SU-DHL-6 (cell line): ENCODE measurements around the gene PNPLA2.

ENCODE experiments used
- H2AFZ ChIP-seq: fragments of 200-600 bp; sonication (generic); 2 replicates; pipeline ENCODE4 v1.6.1; 2014; ENCODE audit warnings: low read depth, mild to moderate bottlenecking, moderate library complexity, mixed read lengths, antibody characterized with exemption, low read length; ENCODE audit not compliant: severe bottlenecking
- H3F3A ChIP-seq: fragments of 200-600 bp; shearing (Covaris generic); 2 replicates; pipeline ENCODE4 v1.6.0; 2016; ENCODE audit warnings: antibody characterized with exemption, mild to moderate bottlenecking; ENCODE audit not compliant: insufficient read depth
- H3K27ac ChIP-seq: fragments of 200-600 bp; sonication (generic); 2 replicates; pipeline ENCODE4 v1.5.1; 2016; ENCODE audit warnings: low read depth, mild to moderate bottlenecking, low read length, moderate library complexity, mixed read lengths
- H3K27me3 ChIP-seq: fragments of 200-600 bp; sonication (generic), shearing (Covaris generic); 2 replicates; pipeline ENCODE4 v1.6.0; 2014; ENCODE audit warnings: mild to moderate bottlenecking, low read length
- H3K36me3 ChIP-seq: fragments of 200-600 bp; sonication (generic); 2 replicates; pipeline ENCODE4 v1.6.1; 2014; ENCODE audit warnings: mild to moderate bottlenecking, low read length, mixed read lengths
- H3K4me2 ChIP-seq: fragments of 300-600, 200-600 bp; shearing (Covaris generic), sonication (generic); 2 replicates; pipeline ENCODE4 v1.6.0; 2014; ENCODE audit warnings: low read length, low read depth, mild to moderate bottlenecking; ENCODE audit not compliant: poor library complexity, severe bottlenecking
- H3K4me3 ChIP-seq: fragments of 200-600 bp; sonication (generic); 2 replicates; pipeline ENCODE4 v1.5.1; 2014; ENCODE audit warnings: antibody characterized with exemption, low read length, mild to moderate bottlenecking, mixed read lengths; ENCODE audit not compliant: insufficient read depth, poor library complexity, severe bottlenecking
- H3K79me2 ChIP-seq: fragments of 200-600 bp; sonication (generic); 2 replicates; pipeline ENCODE4 v1.6.1; 2014; ENCODE audit warnings: mild to moderate bottlenecking, low read length, moderate library complexity; ENCODE audit not compliant: insufficient read depth
- H3K9ac ChIP-seq: fragments of 200-600 bp; sonication (generic); 2 replicates; pipeline ENCODE4 v1.7.0; 2014; ENCODE audit warnings: mild to moderate bottlenecking, low read length
- H3K9me2 ChIP-seq: fragments of 200-600 bp; sonication (generic); replicated peaks from 2 replicates; pipeline ENCODE4 v1.6.1; 2014; ENCODE audit warnings: low read length; ENCODE audit not compliant: insufficient read depth
- H3K9me3 ChIP-seq: fragments of 200-600 bp; sonication (generic); 2 replicates; pipeline ENCODE4 v1.6.1; 2014; ENCODE audit warnings: low read length, mixed read lengths; ENCODE audit not compliant: insufficient read depth
- H4K20me1 ChIP-seq: fragments of 200-600 bp; sonication (generic); 2 replicates; pipeline ENCODE4 v1.6.1; 2014; ENCODE audit warnings: low read depth, mild to moderate bottlenecking, antibody characterized with exemption, low read length, moderate library complexity, mixed read lengths
- EZH2phosphoT487 ChIP-seq: fragments of 200-600 bp; sonication (generic), shearing (Covaris generic); conservative IDR thresholded peaks from 2 replicates; pipeline ENCODE4 v1.6.1; 2018; ENCODE audit warnings: mild to moderate bottlenecking, antibody characterized with exemption, low read length, moderate library complexity, mixed read lengths
- TF ChIP-seq, protein P1 (sequence below): fragments of 200-600 bp; sonication (generic); IDR thresholded peaks from one replicate; pipeline ENCODE4 v1.5.1; 2017; ENCODE audit warnings: antibody characterized with exemption, mild to moderate bottlenecking, low read length, moderate library complexity; ENCODE audit not compliant: insufficient read depth, poor library complexity, severe bottlenecking

Gene PNPLA2

GRCh38 chr11:808427-809286, 10.1 kb upstream of the PNPLA2 start:
- peak overlapping the region; percentile 71 for H3K4me3 ChIP-seq
- H3K4me2 ChIP-seq = peak overlapping the region; percentile 84
- peaks cover 47% of the 10 kb centered on the region for H3F3A ChIP-seq
- peak overlapping the region; percentile 20 for H2AFZ ChIP-seq
- peaks cover 25% of the 10 kb centered on the region for H3K36me3 ChIP-seq
- H3K79me2 ChIP-seq = peaks cover 36% of the 10 kb centered on the region
- no peaks in the 10 kb centered on the region for H3K9me3 ChIP-seq
- H3K9me2 ChIP-seq = no peaks in the 10 kb centered on the region
- H3K9ac ChIP-seq = peak overlapping the region; percentile 95
- H3K27me3 ChIP-seq = no peaks in the 10 kb centered on the region
- H3K27ac ChIP-seq = peak overlapping the region; percentile 85
- no peak for TF ChIP-seq EZH2phosphoT487
- TF ChIP-seq, protein P1, sequence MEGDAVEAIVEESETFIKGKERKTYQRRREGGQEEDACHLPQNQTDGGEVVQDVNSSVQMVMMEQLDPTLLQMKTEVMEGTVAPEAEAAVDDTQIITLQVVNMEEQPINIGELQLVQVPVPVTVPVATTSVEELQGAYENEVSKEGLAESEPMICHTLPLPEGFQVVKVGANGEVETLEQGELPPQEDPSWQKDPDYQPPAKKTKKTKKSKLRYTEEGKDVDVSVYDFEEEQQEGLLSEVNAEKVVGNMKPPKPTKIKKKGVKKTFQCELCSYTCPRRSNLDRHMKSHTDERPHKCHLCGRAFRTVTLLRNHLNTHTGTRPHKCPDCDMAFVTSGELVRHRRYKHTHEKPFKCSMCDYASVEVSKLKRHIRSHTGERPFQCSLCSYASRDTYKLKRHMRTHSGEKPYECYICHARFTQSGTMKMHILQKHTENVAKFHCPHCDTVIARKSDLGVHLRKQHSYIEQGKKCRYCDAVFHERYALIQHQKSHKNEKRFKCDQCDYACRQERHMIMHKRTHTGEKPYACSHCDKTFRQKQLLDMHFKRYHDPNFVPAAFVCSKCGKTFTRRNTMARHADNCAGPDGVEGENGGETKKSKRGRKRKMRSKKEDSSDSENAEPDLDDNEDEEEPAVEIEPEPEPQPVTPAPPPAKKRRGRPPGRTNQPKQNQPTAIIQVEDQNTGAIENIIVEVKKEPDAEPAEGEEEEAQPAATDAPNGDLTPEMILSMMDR = no peak
- peaks cover 10% of the 10 kb centered on the region; the same call in 1 of the 2 replicates for H4K20me1 ChIP-seq

- peak within 1 kb of the TSS; percentile 85 for H3K27ac ChIP-seq
- H3K9me3 ChIP-seq = no peaks in the 10 kb centered on the region
- H3K27me3 ChIP-seq = no peaks in the 10 kb centered on the region
- peak within 1 kb of the TSS; percentile 95 for H3K9ac ChIP-seq
- H3K4me3 ChIP-seq = peak within 1 kb of the TSS; percentile 71
- TF ChIP-seq, protein P1 = no peak
- no peak for TF ChIP-seq EZH2phosphoT487
- no peaks in the 10 kb centered on the region for H3K9me2 ChIP-seq
- peaks cover 36% of the 10 kb centered on the region for H3K79me2 ChIP-seq
- H3K4me2 ChIP-seq = peak within 1 kb of the TSS; percentile 84
- peak within 1 kb of the TSS; percentile 92 for H2AFZ ChIP-seq
- H3K36me3 ChIP-seq = peaks cover 25% of the 10 kb centered on the region
- H3F3A ChIP-seq = peaks cover 53% of the 10 kb centered on the region
- H4K20me1 ChIP-seq = peaks cover 10% of the 10 kb centered on the region; the same call in 1 of the 2 replicates
Measured at GRCh38 chr11:809287-810039, 9.3 kb upstream of the PNPLA2 start, which contains the start of gene RPLP2. RPLP2 (plus strand) TSS chr11:809967; CDS start chr11:810235, 268 bp downstream.

DNA sequence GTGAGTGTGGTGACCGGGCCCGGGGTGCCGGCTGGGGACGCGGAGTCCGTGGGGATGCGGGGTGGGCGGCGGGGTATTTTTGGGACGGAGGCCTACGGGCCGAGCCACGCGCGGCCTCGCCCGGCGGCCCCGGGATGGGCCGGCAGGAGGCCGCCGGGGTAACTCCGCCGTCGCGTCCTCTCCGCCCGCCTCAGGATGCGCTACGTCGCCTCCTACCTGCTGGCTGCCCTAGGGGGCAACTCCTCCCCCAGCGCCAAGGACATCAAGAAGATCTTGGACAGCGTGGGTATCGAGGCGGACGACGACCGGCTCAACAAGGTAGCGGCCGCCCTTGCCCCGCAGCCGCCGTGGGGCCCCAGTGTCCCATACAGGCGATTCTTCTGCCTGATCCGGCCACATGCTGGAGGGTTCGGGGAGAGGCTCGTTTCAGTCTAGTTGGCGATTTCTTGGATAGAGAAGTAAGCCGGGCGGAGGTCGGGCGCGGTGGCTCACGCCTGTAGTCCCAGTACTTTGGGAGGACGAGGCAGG, 8.6 kb upstream of the PNPLA2 start:
- Histone ChIP-seq H3K27ac (peak overlapping the region; percentile 85), H3K79me2 (peaks cover 36% of the 10 kb centered on the region), H2AFZ (no peak overlapping the region), H4K20me1 (peaks cover 10% of the 10 kb centered on the region; the same call in 1 of the 2 replicates), H3K4me3 (peak overlapping the region; percentile 71), H3K9me3 (no peaks in the 10 kb centered on the region), H3K9me2 (no peaks in the 10 kb centered on the region), H3K4me2 (peak overlapping the region; percentile 73), H3F3A (peaks cover 53% of the 10 kb centered on the region), H3K9ac (peak overlapping the region; percentile 95), H3K36me3 (peaks cover 25% of the 10 kb centered on the region), H3K27me3 (no peaks in the 10 kb centered on the region)
- TF ChIP-seq, protein P1 = no peak
- no peak for TF ChIP-seq EZH2phosphoT487
